Kidney capillary endothelial cell (primary cell): ENCODE measurements around the gene ZMYND12.

Source experiments
- DNase-seq: peaks from one replicate; pipeline ENCODE4 v3.0.0-alpha.2; 2018; ENCODE audit warnings: low spot score

The ZMYND12 gene

DNA sequence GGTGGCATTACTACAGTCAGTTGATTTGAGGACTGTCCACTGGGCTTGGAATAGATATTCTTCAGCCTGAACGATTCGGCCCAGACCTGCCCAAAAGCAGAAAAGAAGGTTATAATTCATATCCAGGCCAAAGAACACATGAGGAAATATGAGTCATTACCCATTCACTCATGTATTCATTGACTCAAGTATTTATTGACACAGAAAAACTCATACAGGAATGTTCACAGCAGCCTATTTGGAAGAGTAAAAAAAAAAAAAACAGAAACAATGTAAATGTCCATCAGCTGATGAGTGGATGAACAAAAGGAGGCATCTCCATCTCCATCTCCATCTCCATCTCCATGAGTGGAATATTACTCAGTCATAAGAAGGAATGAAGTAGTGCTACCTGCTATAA lies 15.9 kb downstream of the ZMYND12 start:
- peak; percentile 54 for DNase-seq

DNA sequence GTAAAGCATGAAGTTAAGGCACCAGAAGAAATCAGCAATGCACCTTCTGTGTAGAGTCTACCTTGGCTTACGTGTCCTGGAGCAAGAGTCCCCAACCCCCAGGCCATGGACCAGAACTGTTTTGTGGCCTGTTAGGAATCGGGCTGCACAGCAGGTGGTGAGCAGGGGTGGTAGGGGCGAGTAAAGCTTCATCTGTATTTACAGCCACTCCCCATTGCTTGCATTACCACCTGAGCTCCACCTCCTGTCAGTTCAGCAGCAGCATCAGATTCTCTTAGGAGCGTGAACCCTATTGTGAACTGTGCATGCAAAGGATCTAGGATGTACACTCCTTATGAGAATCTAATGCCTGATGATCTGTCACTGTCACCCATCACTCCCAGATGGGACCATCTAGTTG lies 21.5 kb downstream of the ZMYND12 start:
- no peak for DNase-seq

DNA sequence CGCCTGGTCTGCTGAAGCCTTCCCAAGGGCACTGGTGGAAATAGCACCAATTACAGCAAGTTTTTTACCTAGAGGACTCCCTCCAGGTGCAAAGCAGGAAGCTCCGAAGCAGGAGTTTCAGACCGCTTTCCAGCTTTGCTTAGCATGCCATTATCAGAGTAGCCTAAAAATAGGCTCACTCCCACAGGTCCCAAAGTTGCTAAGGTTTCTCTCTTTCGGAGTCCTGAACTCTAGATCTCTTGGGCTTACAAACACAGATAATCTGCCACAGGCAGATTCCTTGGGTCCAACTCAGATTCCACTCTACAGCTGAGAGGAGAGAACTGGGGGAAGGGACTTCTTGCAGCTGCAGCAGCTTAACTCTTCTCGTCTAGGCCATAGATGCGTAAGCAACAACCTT lies 22.5 kb downstream of the ZMYND12 start:
- DNase-seq, result no peak

DNA sequence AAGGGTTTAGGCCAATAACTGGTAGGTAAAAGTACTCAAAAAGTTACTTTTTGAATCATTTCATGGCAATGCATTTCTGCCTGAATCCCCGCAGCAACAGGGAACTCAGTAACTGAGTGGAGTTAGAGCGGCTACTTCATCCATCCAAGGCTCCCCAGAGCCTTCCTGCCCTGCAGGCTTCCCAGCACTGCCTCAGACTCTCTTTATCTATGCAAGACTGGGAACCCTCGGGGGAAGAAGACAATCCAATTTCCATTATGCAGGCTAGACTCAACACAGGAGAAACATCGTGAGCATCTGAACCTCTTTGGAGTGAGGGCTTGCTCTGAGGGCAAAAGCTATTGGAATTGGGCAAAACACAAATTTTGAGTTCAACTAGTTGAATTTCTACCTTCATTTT lies 23.1 kb downstream of the ZMYND12 start:
- DNase-seq, result no peak

DNA sequence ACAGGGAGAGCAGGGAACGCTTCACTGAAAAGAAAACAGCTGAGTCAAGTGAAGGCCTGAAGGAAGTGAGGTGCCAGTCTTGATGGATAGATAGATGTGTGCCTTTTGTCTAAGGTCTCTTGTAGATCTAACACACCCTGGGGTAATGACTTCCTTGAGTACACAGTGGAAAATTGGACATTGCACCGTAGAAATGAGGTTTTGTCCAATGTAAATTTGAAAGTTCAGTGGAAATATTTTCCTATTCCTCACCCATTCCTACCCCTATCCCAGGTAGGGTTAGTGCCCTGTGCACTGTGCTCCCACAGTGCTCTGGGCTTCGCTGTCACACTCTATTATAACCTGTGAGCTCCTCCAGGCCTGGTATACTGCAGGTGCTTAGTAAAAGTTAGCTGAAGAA lies 24.3 kb downstream of the ZMYND12 start:
- no peak for DNase-seq

DNA sequence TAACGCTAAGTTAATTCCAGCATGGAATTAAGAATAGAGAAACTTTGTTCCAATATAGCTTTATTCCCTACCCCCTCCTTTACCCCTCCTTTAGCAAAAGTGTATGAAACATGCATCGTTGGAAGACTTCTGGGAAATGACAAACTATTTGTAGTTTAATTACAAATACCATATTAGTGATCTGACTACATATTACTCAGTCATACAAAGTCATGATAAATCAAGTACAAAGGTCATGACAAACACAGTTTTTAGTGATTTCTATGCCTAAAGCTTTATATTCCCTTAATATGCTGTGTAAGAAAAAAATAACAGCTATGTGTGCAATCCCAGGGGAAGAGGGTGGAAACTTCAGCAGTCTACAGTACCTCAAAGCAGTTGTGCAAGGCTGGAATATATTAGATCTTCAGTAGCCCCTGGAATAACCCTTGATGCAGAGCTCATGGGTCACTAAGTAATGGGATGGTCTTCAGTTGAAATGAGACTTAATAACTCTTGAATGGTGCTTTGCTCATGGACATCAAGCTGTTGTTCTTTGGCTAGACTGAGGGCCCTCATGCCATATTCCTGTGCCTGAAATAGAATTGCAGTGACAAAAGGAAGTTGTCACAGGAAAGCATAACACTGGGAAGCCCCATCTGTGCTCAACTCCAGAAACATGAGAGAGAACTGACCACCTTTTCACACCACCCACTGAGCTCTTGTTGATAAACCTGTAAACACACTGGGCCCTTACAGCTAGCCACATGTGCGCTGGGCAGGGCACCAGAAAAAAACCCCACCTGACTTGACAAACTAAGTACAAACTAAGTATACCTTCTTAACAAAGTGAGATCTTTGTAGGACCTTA lies 25.3 kb downstream of the ZMYND12 start:
- DNase-seq, result peak; percentile 42

DNA sequence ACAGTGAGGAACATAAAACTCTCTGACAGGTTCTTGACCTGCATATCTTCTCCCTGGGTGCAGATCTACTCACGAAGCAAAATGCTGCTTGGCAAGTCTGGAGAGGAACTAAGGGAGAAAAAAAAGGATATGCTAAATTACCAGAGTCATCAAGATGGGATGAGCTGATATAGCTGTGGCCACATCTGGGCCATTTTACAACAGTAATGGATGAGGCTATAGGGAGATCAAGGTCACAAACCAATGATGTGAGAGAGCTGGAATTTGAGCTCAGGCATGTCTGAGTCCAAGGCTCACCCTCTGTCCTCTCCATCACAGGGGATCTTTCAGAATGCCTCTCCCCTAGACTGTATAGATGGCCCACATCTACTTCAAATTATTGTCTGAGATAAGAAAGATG lies 26.2 kb downstream of the ZMYND12 start:
- DNase-seq, result no peak

DNA sequence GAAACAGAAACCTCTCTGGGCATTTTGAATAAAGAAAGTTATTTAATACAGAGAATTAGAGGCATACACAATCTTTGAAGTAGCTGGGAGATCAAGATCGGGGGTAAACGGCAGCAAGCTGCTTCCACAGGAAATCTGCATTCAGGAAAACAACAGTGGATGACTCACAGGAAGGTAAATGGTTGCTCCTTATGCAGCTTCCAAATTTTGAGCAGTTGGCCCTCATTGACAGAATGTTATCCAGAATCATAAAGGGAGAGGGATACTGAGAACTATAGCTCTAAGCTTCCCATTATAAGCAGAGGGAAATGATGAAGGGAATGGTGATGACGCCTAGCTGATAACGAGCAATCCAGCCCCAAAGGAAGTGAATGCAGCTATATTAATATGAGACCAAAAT lies 28.6 kb downstream of the ZMYND12 start:
- DNase-seq, result peak; percentile 48

DNA sequence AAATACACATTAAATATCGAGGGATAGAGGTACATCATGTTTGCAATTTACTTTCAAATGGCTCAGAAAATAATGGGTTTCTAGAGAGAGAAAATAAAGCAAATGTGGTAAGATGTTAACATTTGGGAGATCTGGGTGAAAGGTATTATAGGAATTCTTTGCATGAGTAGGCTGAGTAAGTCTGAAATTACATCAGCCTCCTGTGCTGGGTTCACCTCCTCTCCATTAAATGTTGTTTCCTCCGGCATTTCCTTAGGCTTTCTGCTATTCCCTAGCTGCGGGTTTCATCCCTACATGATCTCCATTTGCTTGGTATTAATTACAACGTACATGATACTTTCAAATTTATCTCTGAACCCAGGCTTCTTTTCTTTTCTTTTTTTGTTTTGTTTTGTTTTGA lies 31.6 kb downstream of the ZMYND12 start:
- no peak for DNase-seq

DNA sequence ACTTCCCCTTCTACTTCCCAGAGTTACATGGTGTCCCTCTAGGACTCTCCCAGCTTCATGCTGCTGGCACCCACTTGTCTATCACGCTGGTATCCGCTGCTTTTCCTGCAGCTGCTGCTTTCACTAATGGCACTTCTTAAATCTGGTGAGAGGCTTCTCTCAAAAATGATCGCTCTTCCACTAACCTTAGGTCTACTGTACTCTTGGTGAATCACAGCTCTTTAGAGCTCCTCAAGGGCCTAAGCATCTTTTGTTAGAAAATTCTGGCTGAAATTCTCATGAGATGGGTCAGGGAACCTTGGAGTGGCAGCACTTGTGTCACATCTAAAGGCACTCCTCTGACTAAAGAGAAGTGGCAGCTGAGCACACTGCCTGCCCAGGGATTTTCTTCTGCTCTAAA lies 32.1 kb downstream of the ZMYND12 start:
- no peak for DNase-seq

DNA sequence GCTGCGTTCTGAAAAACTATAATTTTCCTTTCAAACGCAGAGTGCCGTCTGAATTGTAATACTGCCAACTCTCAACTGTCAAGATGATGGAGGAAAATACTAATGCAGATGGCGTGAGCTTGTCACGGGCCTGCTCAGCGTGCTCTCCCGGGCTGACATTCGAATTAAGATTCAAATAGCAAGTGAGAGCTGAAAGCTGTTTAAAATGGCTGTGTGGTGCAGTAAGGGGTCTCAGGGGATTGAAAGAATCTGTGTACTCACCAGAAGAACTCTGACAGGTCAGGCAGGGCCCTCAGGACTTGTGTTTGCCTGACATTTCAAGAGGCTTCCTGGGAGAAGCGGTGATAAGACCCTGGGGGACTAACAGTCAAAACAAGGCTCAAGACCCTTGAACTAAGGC lies 33.1 kb downstream of the ZMYND12 start:
- DNase-seq, result no peak

DNA sequence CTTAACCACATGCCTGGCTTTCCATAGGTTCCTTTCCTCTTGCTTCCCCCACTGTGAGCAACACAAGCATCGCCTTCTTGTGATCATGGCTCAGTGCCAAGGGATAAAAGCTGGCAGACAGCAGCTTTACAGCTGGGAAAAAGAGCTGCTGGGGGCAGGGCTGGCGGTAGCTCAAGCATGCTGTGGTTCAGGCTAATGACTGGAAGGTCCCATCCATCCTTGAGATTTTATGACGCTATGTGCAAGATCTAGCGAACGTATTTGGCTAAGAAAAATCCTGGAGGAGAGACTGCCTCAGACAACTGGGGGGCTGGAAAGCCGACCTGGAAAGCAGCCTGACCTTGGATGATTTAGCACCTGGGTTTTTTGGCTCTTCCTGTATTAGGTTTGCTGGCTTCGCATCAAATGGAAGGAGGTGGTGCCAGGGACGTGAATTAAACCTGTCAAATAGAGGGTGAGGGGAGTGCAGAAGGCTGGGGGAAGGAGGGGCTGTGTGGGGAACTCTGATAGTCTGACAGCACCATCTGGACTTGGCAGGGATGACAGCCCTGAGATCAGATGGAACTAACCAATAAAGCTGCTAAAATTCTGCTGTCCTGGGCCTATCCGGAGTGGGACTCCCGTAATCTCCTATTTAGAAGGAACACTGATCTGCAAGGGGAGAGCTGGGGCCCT lies 34.8 kb downstream of the ZMYND12 start:
- DNase-seq, result peak; percentile 30

DNA sequence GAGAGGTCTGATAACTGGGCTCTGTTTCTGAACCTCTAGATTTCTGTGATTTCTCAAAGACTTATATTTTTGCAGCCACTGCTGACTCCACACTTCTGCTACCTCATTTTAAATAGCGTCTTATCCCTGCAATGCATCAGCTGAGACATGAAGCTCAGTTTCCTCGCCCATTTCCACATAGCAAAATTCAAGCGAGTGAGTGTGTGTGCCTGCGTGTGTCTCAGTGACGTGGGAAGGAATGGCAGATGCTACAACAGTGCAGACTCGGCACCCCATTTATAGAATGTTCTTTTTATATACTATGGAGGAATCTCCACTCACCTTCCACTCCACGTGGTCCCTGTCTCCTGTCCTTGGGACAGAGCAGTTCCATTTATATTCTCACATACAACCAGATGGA lies 35.7 kb downstream of the ZMYND12 start:
- no peak for DNase-seq

DNA sequence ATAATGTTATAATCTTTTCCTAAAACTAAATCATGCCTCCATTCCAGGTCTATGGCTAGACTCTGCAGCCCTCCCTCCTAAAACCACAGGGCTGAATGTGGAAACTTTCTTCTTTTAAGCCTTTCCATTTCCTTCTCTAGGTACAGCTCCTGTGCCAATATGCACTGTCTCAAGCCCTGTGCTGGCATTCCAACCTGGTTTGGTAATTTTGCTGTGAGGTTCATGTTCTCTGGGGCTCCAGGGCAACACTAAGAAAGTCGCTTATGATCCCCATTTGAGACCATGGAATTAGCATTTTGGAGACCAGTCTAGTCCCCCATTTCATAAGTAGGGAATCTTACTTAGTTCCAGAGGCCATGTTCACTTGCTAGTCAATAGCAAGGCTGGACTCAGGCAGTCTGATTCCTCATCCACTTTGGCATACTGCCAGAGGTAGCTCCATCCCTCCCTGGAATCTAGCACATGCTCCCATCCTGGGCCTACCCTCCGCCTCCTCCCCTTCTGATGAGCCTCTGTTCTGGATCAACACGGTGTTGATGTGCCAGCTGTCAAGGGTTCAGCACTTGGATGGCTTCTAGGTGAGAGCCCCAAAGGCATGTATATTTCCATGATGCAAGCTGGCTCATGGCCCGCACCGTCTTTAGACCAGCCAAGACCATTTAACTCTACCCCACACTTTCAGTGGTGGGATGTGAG lies 36.5 kb downstream of the ZMYND12 start:
- DNase-seq, result no peak

DNA sequence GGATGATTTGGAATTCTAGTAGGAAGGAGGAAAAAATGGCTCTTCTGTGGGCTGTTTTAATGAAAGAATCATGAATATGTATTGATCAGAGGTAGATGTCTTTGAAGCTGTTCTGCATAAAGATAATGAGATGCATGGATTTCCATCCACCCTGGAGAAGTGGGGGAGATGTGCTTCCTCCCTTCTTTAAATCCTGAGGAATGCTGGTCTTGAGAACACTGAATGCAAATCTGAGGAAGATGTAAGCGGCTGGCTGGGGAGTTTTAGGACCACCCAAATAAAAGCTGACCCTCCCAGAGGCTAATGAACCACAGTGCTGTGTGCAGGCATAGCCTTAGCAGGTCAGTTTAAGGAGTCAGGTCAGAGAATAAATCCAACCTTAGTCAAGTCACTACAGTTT lies 37.3 kb downstream of the ZMYND12 start:
- DNase-seq, result no peak

DNA sequence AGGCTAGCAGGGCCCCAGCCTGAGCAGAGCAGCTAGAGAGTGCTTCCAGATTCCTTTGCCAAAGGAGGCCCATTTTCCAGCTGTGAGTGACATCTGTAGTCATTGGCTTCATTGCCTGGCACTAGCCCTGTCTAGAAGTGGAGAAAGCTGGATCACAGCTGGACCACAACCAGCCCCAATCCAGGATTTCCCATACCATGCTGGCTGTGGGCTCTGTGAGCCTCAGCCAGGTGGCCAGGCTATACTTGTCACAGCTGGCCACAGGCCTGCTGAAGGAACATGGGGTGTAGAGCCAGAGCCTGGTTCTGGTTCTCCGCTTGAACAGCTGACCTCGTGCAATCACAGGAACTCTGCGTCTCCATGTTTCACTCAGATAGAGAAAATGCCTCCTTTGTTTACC lies 38.7 kb downstream of the ZMYND12 start:
- no peak for DNase-seq

DNA sequence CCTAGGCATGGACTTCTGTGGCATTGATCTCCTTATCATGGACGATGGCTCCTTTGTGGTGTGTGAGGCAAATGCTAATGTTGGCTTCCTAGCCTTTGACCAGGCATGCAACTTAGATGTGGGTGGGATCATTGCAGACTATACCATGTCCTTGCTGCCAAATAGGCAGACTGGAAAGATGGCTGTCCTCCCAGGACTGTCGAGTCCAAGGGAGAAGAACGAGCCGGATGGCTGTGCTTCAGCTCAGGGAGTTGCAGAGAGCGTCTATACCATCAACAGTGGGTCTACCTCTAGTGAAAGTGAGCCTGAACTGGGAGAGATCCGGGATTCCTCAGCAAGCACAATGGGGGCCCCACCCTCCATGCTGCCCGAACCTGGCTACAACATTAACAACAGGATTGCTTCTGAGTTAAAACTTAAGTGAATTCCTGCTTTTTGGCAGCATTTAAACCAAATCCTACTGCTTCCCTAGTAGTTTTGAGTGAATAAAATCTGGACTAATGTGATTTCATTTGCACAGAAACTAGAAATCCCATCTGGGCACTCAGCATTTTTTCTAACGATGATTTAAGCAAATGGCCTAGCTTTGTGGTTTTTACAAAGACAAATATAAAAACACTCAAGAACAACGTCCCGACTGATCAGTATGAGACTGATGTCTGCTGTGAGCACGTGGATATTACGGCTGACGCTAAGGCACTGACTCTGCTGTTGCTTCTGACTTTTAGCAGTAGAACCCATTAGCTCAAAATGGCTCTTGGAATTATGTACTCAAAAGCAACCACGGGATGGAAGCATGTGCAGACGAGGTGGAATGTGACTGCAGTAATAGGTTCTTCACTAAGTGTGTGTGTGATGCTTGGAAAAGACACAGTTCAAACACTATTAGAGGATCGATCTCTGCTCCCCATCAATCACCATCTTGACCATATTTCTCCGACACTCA lies 41.0 kb downstream of the ZMYND12 start:
- no peak for DNase-seq

DNA sequence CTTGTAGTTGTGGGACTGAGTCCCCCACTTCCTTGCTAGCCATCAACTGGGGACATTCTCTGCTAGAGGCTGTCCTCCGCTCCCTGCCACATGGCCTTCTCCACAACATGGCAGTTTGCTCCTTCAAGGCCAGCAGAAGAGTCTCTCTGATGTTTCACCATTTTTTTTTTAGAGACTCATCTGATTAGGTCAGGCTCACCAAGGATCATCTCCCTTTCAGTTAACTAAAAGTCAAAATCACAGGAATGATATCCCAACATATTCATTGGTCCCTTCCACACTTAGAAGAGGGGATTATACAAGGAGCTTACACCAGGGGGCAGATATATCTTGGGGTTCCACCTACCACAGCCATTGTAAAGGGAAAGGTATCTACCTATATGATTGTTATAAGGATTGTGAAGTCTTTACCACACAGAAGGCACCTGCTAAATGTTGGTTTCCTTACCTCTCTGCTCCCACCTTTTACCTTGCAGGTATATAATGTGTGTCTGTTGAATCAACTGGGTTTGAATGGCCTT lies 51.9 kb downstream of the ZMYND12 start:
- DNase-seq, result no peak

DNA sequence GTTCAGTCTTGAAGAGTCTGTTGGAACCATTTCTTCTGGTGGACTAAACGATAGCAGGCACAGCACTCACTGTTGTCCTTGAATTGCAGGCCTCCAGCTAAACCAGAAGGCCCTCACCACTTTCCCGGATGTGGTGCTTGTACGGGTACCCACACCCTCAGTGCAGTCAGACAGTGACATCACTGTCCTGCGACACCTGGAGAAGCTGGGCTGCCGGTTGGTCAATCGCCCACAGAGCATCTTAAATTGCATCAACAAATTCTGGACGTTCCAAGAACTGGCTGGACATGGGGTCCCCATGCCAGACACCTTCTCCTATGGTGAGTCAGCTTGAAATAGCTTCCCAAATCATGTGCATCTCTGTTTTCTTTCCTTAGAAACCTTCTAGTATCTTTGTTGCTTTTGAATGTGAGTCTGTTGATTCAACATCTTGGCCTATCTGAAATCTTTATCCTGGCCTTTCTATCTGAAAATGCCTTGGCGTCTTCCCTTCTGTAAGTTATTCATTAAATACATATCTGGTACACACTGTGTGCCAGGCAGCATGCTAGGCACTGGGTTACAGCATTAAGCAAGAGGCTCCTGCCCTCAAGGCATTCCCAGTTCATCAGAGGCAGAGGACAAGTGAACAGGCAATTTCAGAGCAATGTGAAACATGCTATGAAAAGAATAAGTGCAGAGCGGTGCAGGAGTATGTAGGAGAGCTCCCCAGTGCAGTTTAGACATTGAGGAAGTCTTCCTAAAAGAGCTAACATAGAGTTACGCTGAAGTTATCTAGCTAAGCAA lies 56.3 kb downstream of the ZMYND12 start:
- DNase-seq, result no peak

DNA sequence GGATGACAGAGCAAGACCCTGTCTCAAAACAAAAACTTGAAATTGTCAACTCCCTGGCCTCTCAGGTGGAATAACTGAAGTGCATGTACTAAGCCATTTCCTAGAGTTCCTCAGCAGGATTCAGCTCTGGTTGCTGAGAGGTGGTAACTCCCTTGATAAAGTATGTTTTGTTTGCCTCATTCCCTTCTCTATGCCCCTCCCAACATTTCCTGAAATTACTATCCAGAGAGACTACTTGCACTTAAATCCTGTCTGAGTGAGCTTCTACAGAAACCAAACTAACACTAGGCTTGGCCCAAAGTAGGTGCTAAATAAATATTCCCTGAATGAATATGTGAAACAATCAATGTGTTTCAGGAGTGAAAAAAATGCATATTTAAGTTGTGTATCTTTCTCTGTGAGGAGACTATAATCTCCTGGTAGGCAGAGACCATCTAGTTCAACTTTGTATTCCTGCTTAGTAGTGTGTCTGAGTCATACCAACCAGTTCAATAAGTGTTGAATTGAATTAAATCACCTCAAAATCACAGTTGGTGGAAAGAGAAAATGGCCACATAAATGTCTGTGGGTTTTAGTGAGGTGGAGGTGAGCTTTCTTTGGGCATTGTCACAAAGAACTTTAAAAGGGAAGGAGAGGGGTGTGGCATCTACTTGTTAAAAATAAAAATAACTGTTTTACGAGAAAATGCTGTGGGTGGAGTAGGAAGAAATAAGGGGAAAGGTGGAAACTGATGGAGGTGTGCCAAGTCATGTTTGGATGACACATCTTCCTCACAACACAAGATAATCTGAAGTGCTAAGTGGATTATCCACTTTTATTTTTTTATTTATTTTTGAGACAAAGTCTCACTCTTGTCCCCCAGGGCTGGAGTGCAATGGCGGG lies 62.6 kb downstream of the ZMYND12 start:
- DNase-seq, result no peak
